Smooth muscle cell (in vitro differentiated cells): ENCODE measurements around the gene ADAMTS12. TPM values are rescaled to one million over a fixed set of nuclear protein-coding genes. Genes with fewer than 3 reads are reported as not detected.
A peak's percentile ranks its signal among the peaks of the same experiment; 100 is the strongest.
"Not testable (repeated sequence)": the region's sequence is repeated elsewhere in the genome, so short reads cannot be mapped to it uniquely, and the experiment has no call there.

Experiments used
- DNase-seq: peaks from one replicate; lab custom pipeline; 2025; ENCODE audit not compliant: unreplicated experiment; lab: John Stamatoyannopoulos, UW
- H2AFZ ChIP-seq: fragments of 200-600 bp; sonication (generic); 2 replicates; pipeline ENCODE4 v1.6.0; 2016; ENCODE audit warnings: antibody characterized with exemption, low read depth, mild to moderate bottlenecking
- H3F3A ChIP-seq: fragments of 200-600 bp; sonication (generic); 2 replicates; pipeline ENCODE4 v1.6.0; 2017; ENCODE audit warnings: antibody characterized with exemption, low read depth
- H3K27ac ChIP-seq: fragments of 200-600 bp; sonication (generic); 2 replicates; pipeline ENCODE4 v1.5.1; 2016; ENCODE audit warnings: low read depth, mild to moderate bottlenecking
- H3K27me3 ChIP-seq: fragments of 200-600 bp; sonication (generic); 2 replicates; pipeline ENCODE4 v1.6.1; 2016; ENCODE audit warnings: low read depth, mild to moderate bottlenecking
- H3K36me3 ChIP-seq: fragments of 200-600 bp; sonication (generic); 2 replicates; pipeline ENCODE4 v1.5.1; 2016; ENCODE audit warnings: low read depth
- H3K4me1 ChIP-seq: fragments of 200-600 bp; sonication (generic); 2 replicates; pipeline ENCODE4 v1.5.1; 2016; ENCODE audit warnings: low read depth
- H3K4me2 ChIP-seq: fragments of 200-600 bp; sonication (generic); 2 replicates; pipeline ENCODE4 v1.6.0; 2016; ENCODE audit warnings: mild to moderate bottlenecking
- H3K4me3 ChIP-seq: fragments of 200-600 bp; sonication (generic); 2 replicates; pipeline ENCODE4 v1.5.1; 2016; ENCODE audit warnings: mild to moderate bottlenecking
- H3K79me2 ChIP-seq: fragments of 200-600 bp; sonication (generic); 2 replicates; pipeline ENCODE4 v1.6.0; 2016; ENCODE audit warnings: low read depth, mild to moderate bottlenecking
- H3K9ac ChIP-seq: fragments of 200-600 bp; sonication (generic); 2 replicates; pipeline ENCODE4 v1.6.0; 2016; ENCODE audit warnings: low read depth
- H3K9me3 ChIP-seq: fragments of 200-600 bp; sonication (generic); replicated peaks from 2 replicates; pipeline ENCODE4 v1.5.1; 2016; ENCODE audit warnings: low read depth
- H4K20me1 ChIP-seq: fragments of 200-600 bp; sonication (generic); 2 replicates; pipeline ENCODE4 v1.6.0; 2016; ENCODE audit warnings: low read depth
- CTCF ChIP-seq: fragments of 200-600 bp; sonication (generic); IDR thresholded peaks from 2 replicates; pipeline ENCODE4 v1.5.1; 2017; ENCODE audit warnings: borderline replicate concordance, mild to moderate bottlenecking, antibody characterized with exemption; ENCODE audit not compliant: insufficient read depth, poor library complexity, severe bottlenecking
- WGBS: methylation state at CpG from one replicate; pipeline ENCODE4 v1.1.7; 2016; ENCODE audit warnings: low lambda C conversion rate; 5-methylcytosine and 5-hydroxymethylcytosine counted together
- polyA plus RNA-seq: library from polyadenylated mRNA; unstranded; fragments of >200 nt; fragmentation: Nextera tagmentation; extraction: Ambion mirVana; gene quantifications from 2 replicates; pipeline ENCODE4 v1.2.1, GENCODE V29; 2016
- total RNA-seq: library from RNA; depleted of rRNA; stranded (reverse); fragments of >200 nt; gene quantifications from 2 replicates; pipeline ENCODE4 v1.2.3, GENCODE V29; 2014

The ADAMTS12 gene
- total and polyA plus RNA-seq, 2 experiments from 2014 or later = 34.3 to 84.9 TPM

GRCh38 chr5:33880319-33880718 is 11.5 kb downstream of the ADAMTS12 start:
- Histone ChIP-seq H3K4me3 (no peak overlapping the region), H3K9me3 (no peaks in the 10 kb centered on the region), H4K20me1 (peaks cover 79% of the 10 kb centered on the region), H2AFZ (no peak overlapping the region), H3K36me3 (peaks cover 16% of the 10 kb centered on the region), H3K79me2 (peaks cover 81% of the 10 kb centered on the region), H3K9ac (no peak overlapping the region), H3K27ac (no peak overlapping the region), H3F3A (no peaks in the 10 kb centered on the region), H3K4me1 (peaks cover 7% of the 10 kb centered on the region), H3K4me2 (no peak overlapping the region), H3K27me3 (no peaks in the 10 kb centered on the region)
- WGBS = 97% methylated on average over 3 of the region's 3 CpGs
- TF ChIP-seq CTCF = no peak
- no peak for DNase-seq

- H3K79me2 ChIP-seq = peaks cover 82% of the 10 kb centered on the region
- peaks cover 19% of the 10 kb centered on the region for H3K36me3 ChIP-seq
- no peak for TF ChIP-seq CTCF
- peaks cover 65% of the 10 kb centered on the region for H4K20me1 ChIP-seq
- 85% methylated on average over 4 of the region's 4 CpGs for WGBS
- no peaks in the 10 kb centered on the region for H3K9me3 ChIP-seq
- DNase-seq = no peak
- H3K4me2 ChIP-seq = no peak overlapping the region
- no peaks in the 10 kb centered on the region for H3F3A ChIP-seq
- H3K9ac ChIP-seq = no peak overlapping the region
- no peaks in the 10 kb centered on the region for H3K4me1 ChIP-seq
- H3K27me3 ChIP-seq = no peaks in the 10 kb centered on the region
- no peak overlapping the region for H3K4me3 ChIP-seq
- no peak overlapping the region for H3K27ac ChIP-seq
- H2AFZ ChIP-seq = no peak overlapping the region
Measured at GRCh38 chr5:33877449-33877848, 14.3 kb downstream of the ADAMTS12 start.

- Histone ChIP-seq H3K4me2 (no peak overlapping the region), H4K20me1 (peaks cover 8% of the 10 kb centered on the region), H3K79me2 (peaks cover 77% of the 10 kb centered on the region), H3K27ac (no peak overlapping the region), H3K4me1 (no peaks in the 10 kb centered on the region), H3F3A (no peaks in the 10 kb centered on the region), H3K36me3 (no peaks in the 10 kb centered on the region), H3K4me3 (no peak overlapping the region), H3K9ac (no peak overlapping the region), H2AFZ (no peak overlapping the region), H3K9me3 (no peaks in the 10 kb centered on the region), H3K27me3 (no peaks in the 10 kb centered on the region)
- no peak for DNase-seq
- no peak for TF ChIP-seq CTCF
- WGBS = 52% methylated on average over 1 of the region's 1 CpG
Measured at GRCh38 chr5:33867241-33867640, 24.5 kb downstream of the ADAMTS12 start.

- WGBS = 28% methylated on average over 4 of the region's 4 CpGs
Measured at GRCh38 chr5:33859177-33859576, 32.6 kb downstream of the ADAMTS12 start.

More at GRCh38 chr5:33859177-33859576, 32.6 kb downstream of the ADAMTS12 start:
- H3K4me3 ChIP-seq, H3K9me3 ChIP-seq, H3F3A ChIP-seq, H2AFZ ChIP-seq, H3K9ac ChIP-seq, H3K36me3 ChIP-seq, DNase-seq, H4K20me1 ChIP-seq, H3K27me3 ChIP-seq: not testable (repeated sequence)
- peak overlapping the region; percentile 69 for H3K4me2 ChIP-seq
- peaks cover 75% of the 10 kb centered on the region for H3K79me2 ChIP-seq
- peak overlapping the region; percentile 41 for H3K27ac ChIP-seq
- H3K4me1 ChIP-seq = peaks cover 48% of the 10 kb centered on the region
